ENCODE results near the gene NAP1L4. TPM values are rescaled to one million over a fixed set of nuclear protein-coding genes. Genes with fewer than 3 reads are reported as not detected.

Gene NAP1L4
- total and polyA plus RNA-seq, 2 experiments from 2014 or later: 68.8 to 121 TPM

GRCh38 chr11:3026803-3027202 lies 34.7 kb upstream of the NAP1L4 start:
- no peaks in the 10 kb centered on the region for H3K27me3 ChIP-seq (replicated peaks; ENCODE audit: insufficient read depth)
- H3K9me3 ChIP-seq (ENCODE audit: low read depth): no peaks in the 10 kb centered on the region
- no peaks in the 10 kb centered on the region for H3K9me2 ChIP-seq (ENCODE audit: insufficient read depth)
- H3K4me2 ChIP-seq (ENCODE audit: unreplicated experiment): no peak overlapping the region
- H3K27ac ChIP-seq: no peak overlapping the region
- H3F3A ChIP-seq (ENCODE audit: insufficient read depth): peaks cover 28% of the 10 kb centered on the region
- H2AFZ ChIP-seq: no peak overlapping the region
- no peak for TF ChIP-seq EZH2phosphoT487 (IDR thresholded peaks at IDR 0.05; ENCODE audit: insufficient read depth, low read depth)
- no peak for TF ChIP-seq EZH2 (IDR thresholded peaks at IDR 0.05; ENCODE audit: insufficient read depth, poor library complexity, severe bottlenecking)
- H4K20me1 ChIP-seq (ENCODE audit: insufficient read depth): peaks cover 4% of the 10 kb centered on the region
- WGBS, 2 experiments (ENCODE audit: low coverage in 1 of 2, low lambda C conversion rate in 2 of 2, missing lambda C conversion rate in 2 of 2): 95 to 99% methylated on average over 7 to 8 of the region's 8 CpGs
- H3K4me3 ChIP-seq: no peak overlapping the region
- peaks cover 57% of the 10 kb centered on the region for H3K36me3 ChIP-seq (ENCODE audit: low read depth)
- in situ Hi-C loops (cut with MboI): no loop called here
- DNase-seq: no peak
- no peak overlapping the region for H3K9ac ChIP-seq
- H3K79me2 ChIP-seq (ENCODE audit: insufficient read depth): peaks cover 39% of the 10 kb centered on the region
- peaks cover 17% of the 10 kb centered on the region for H3K4me1 ChIP-seq (ENCODE audit: insufficient read depth)

GRCh38 chr11:3022982-3023381 lies 30.9 kb upstream of the NAP1L4 start:
- H3K4me3 ChIP-seq: no peak overlapping the region
- H3K36me3 ChIP-seq (ENCODE audit: low read depth): peaks cover 49% of the 10 kb centered on the region
- no peak overlapping the region for H2AFZ ChIP-seq
- H3K9me3 ChIP-seq (ENCODE audit: low read depth): no peaks in the 10 kb centered on the region
- TF ChIP-seq EZH2phosphoT487 (IDR thresholded peaks at IDR 0.05; ENCODE audit: insufficient read depth, low read depth): no peak
- TF ChIP-seq EZH2 (IDR thresholded peaks at IDR 0.05; ENCODE audit: insufficient read depth, poor library complexity, severe bottlenecking): no peak
- no peaks in the 10 kb centered on the region for H3K9me2 ChIP-seq (ENCODE audit: insufficient read depth)
- peaks cover 30% of the 10 kb centered on the region for H3K79me2 ChIP-seq (ENCODE audit: insufficient read depth)
- H3F3A ChIP-seq (ENCODE audit: insufficient read depth): peaks cover 32% of the 10 kb centered on the region
- 10 to 13% methylated on average over 4 of the region's 4 CpGs for WGBS, 2 experiments (ENCODE audit: low coverage in 1 of 2, low lambda C conversion rate in 2 of 2, missing lambda C conversion rate in 2 of 2)
- H4K20me1 ChIP-seq (ENCODE audit: insufficient read depth): peaks cover 11% of the 10 kb centered on the region
- H3K27me3 ChIP-seq (replicated peaks; ENCODE audit: insufficient read depth): no peaks in the 10 kb centered on the region
- H3K4me2 ChIP-seq (ENCODE audit: unreplicated experiment): peak overlapping the region; percentile 18
- H3K9ac ChIP-seq: peak overlapping the region; percentile 58
- peak; percentile 91 for DNase-seq
- in situ Hi-C loops (cut with MboI): no loop called here
- H3K4me1 ChIP-seq (ENCODE audit: insufficient read depth): peaks cover 18% of the 10 kb centered on the region
- peak overlapping the region; percentile 81 for H3K27ac ChIP-seq

GRCh38 chr11:3022300-3022967 lies 30.3 kb upstream of the NAP1L4 start:
- in situ Hi-C loops (cut with MboI): no loop called here
- WGBS, 2 experiments (ENCODE audit: low coverage in 1 of 2, low lambda C conversion rate in 2 of 2, missing lambda C conversion rate in 2 of 2): 76 to 80% methylated on average over 14 of the region's 14 CpGs
- Histone ChIP-seq H3K79me2 (ENCODE audit: insufficient read depth) (peaks cover 30% of the 10 kb centered on the region), H3K9me2 (ENCODE audit: insufficient read depth) (no peaks in the 10 kb centered on the region), H3K4me1 (ENCODE audit: insufficient read depth) (peaks cover 18% of the 10 kb centered on the region), H4K20me1 (ENCODE audit: insufficient read depth) (peaks cover 11% of the 10 kb centered on the region), H3K27ac (peak overlapping the region; percentile 81), H3K9me3 (ENCODE audit: low read depth) (no peaks in the 10 kb centered on the region), H3K9ac (peak overlapping the region; percentile 58), H3K27me3 (replicated peaks; ENCODE audit: insufficient read depth) (no peaks in the 10 kb centered on the region), H3K4me3 (no peak overlapping the region), H3K36me3 (ENCODE audit: low read depth) (peaks cover 54% of the 10 kb centered on the region), H2AFZ (no peak overlapping the region), H3F3A (ENCODE audit: insufficient read depth) (peaks cover 32% of the 10 kb centered on the region), H3K4me2 (ENCODE audit: unreplicated experiment) (peak overlapping the region; percentile 18)
- TF ChIP-seq EZH2 (IDR thresholded peaks at IDR 0.05; ENCODE audit: insufficient read depth, poor library complexity, severe bottlenecking): no peak
- peak; percentile 88 for DNase-seq

- H3K9ac ChIP-seq: no peak overlapping the region
- H4K20me1 ChIP-seq (ENCODE audit: insufficient read depth): peaks cover 11% of the 10 kb centered on the region
- H3K27ac ChIP-seq: no peak overlapping the region
- in situ Hi-C loops (cut with MboI): no loop called here
- H3K9me3 ChIP-seq (ENCODE audit: low read depth): no peaks in the 10 kb centered on the region
- H3K36me3 ChIP-seq (ENCODE audit: low read depth): peaks cover 63% of the 10 kb centered on the region
- no peak overlapping the region for H2AFZ ChIP-seq
- H3K9me2 ChIP-seq (ENCODE audit: insufficient read depth): no peaks in the 10 kb centered on the region
- H3K27me3 ChIP-seq (replicated peaks; ENCODE audit: insufficient read depth): no peaks in the 10 kb centered on the region
- WGBS, 2 experiments (ENCODE audit: low coverage in 1 of 2, low lambda C conversion rate in 2 of 2, missing lambda C conversion rate in 2 of 2): 75 to 82% methylated on average over 4 of the region's 4 CpGs
- peaks cover 18% of the 10 kb centered on the region for H3K4me1 ChIP-seq (ENCODE audit: insufficient read depth)
- peaks cover 40% of the 10 kb centered on the region for H3F3A ChIP-seq (ENCODE audit: insufficient read depth)
- H3K4me3 ChIP-seq: no peak overlapping the region
- TF ChIP-seq EZH2 (IDR thresholded peaks at IDR 0.05; ENCODE audit: insufficient read depth, poor library complexity, severe bottlenecking): no peak
- no peak for TF ChIP-seq EZH2phosphoT487 (IDR thresholded peaks at IDR 0.05; ENCODE audit: insufficient read depth, low read depth)
- H3K79me2 ChIP-seq (ENCODE audit: insufficient read depth): peaks cover 30% of the 10 kb centered on the region
- DNase-seq: peak; percentile 45
- H3K4me2 ChIP-seq (ENCODE audit: unreplicated experiment): no peak overlapping the region
These were observed 29.0 kb upstream of the NAP1L4 start for GRCh38 chr11:3021125-3021524.
